Heart right ventricle (tissue), 16 donors: ENCODE results near the gene ADAMTSL5. TPM values are rescaled to one million over a fixed set of nuclear protein-coding genes. Genes with fewer than 3 reads are reported as not detected.

ENCODE experiments used
- ATAC-seq, 8 donors: fragments of 200-7000 bp; cut with Tn5 transposase; one replicate each; pipeline ENCODE4 v1.9.1; 2020; ENCODE audit warnings: mild to moderate bottlenecking in 8 of 8, moderate library complexity in 8 of 8, moderate number of reproducible peaks in 1 of 8
- DNase-seq, 2 donors: peaks; one replicate each; pipeline ENCODE4 v3.0.0-alpha.2; 2020
- H3K27ac ChIP-seq, 10 donors: fragments of 200-600 bp; sonication (generic) in 2 of 10; one replicate each; pipeline versions ENCODE4 v1.5.0 to v1.8.0; 2020 to 2022; ENCODE audit warnings: mild to moderate bottlenecking in 3 of 10
- H3K27me3 ChIP-seq, 7 donors: fragments of 200-600 bp; one replicate each; pipeline ENCODE4 v1.8.0; 2021 to 2022; ENCODE audit warnings: mild to moderate bottlenecking in 2 of 7
- H3K36me3 ChIP-seq, 9 donors: fragments of 200-600 bp; sonication (generic) in 1 of 9; one replicate each; pipeline versions ENCODE4 v1.5.0 to v1.8.0; 2020 to 2022; ENCODE audit warnings: mild to moderate bottlenecking in 2 of 9
- H3K4me1 ChIP-seq, 9 donors: fragments of 200-600 bp; sonication (generic) in 1 of 9; one replicate each; pipeline versions ENCODE4 v1.5.0 to v1.8.0; 2020 to 2022; ENCODE audit warnings: mild to moderate bottlenecking in 4 of 9
- H3K4me3 ChIP-seq, 10 donors: fragments of 200-600 bp; sonication (generic) in 2 of 10; one replicate each; pipeline versions ENCODE4 v1.5.0 to v1.8.0; 2020 to 2022; ENCODE audit warnings: mild to moderate bottlenecking in 7 of 10, moderate library complexity in 2 of 10
- H3K9me3 ChIP-seq, 11 donors: fragments of 200-600 bp in 10 of 11; sonication (generic) in 2 of 11; one replicate each; pipeline versions ENCODE4 v1.5.0 to v1.8.0; 2013 to 2022; ENCODE audit warnings: mild to moderate bottlenecking in 2 of 11, control low read depth in 1 of 11, moderate library complexity in 1 of 11
- CTCF ChIP-seq, 9 donors: fragments of 200-600 bp; sonication (generic) in 2 of 9; IDR thresholded peaks; one replicate each; pipeline versions ENCODE4 v1.5.0 to v1.8.0; 2021 to 2022; ENCODE audit warnings: antibody characterized with exemption in 9 of 9, mild to moderate bottlenecking in 5 of 9, moderate library complexity in 1 of 9
- WGBS, 2 donors: extraction: QIAGEN DNeasy Blood & Tissue Kit; methylation state at CpG; one replicate each; pipeline ENCODE4 v1.1.7; 2013; ENCODE audit warnings: inconsistent platforms in 1 of 2; 5-methylcytosine and 5-hydroxymethylcytosine counted together
- intact Hi-C, 10 donors: fragments of 100-400 bp; cut with DNase I; formaldehyde crosslinking; loops; one replicate each; pipeline versions ENCODE4 v1.11.1 to v1.14.2; 2022
- polyA plus RNA-seq, 2 donors: library from polyadenylated mRNA; stranded (reverse); fragments of 200-250 nt; gene quantifications; one replicate each; pipeline ENCODE4 v1.2.3, GENCODE V29; 2013
- total RNA-seq, 10 donors: library from RNA; stranded (reverse); fragmentation: NEBNext Ultra II Directional in 3 of 10; extraction: Animal tissue kit (Norgen Biotek cat#: 25700) in 3 of 10; gene quantifications; one replicate each; pipeline versions ENCODE4 v1.2.1 to v1.2.4, GENCODE V29; 2021 to 2023
- donor health status: Arrhythmogenic right ventricular cardiomyopathy.
- donor health status: ischemic (EF 13 %, LVEDD 7.1; RV severe dilation, severe dysfunction).
- donor health status: healthy with polysubstance abuse.
- donor health status: DM: no; HTN: yes; CAD: no.
- donor health status: DM: no; HTN: no; CAD: no.
- donor health status: ischemic (EF 25% LVEDD 6.9; RV normal size, moderate dysfunction).
- donor health status: ischemic (EF 25% LVEDD 5.7; RV mildly dilated, moderate dysfunction).
- donor health status: healthy.
- donor health status: DM: yes; HTN: yes; CAD: no.
- donor health status: Ischemic cardiomyopathy.
- donor health status: ischemic (EF 35%, LVEDD 5.7; RV mildly dilated, moderate dysfunction).
- donor health status: nonischemic (EF 11% LVEDD 7.7; RV severe dilation, severe dysfunction).
- donor health status: DM: yes; HTN: yes; CAD: no.
- donor health status: PGD.
- donor health status: ischemic (EF 29% LVEDD 5.4; RV normal size, mild dysfunction).
- donor health status: nonischemic (EF 23%, LVEDD 6.1; RV moderate dilation, normal function).

The ADAMTSL5 gene
- total and polyA plus RNA-seq, 12 donors = 16.7 to 69.4 (median 35.8) TPM

GRCh38 chr19:1558552-1558951 lies 45.7 kb upstream of the ADAMTSL5 start:
- Histone ChIP-seq H3K36me3 (peaks cover 0 to 15% (median 0%) of the 10 kb centered on the region in 9 donors), H3K27ac (no peak overlapping the region), H3K27me3 (no peaks in the 10 kb centered on the region), H3K9me3 (no peaks in the 10 kb centered on the region), H3K4me3 (no peak overlapping the region), H3K4me1 (peaks cover 0 to 14% (median 0%) of the 10 kb centered on the region in 9 donors)
- intact Hi-C loops = no loop called here
- no peak for ATAC-seq
- no peak for DNase-seq
- 78 to 89% methylated on average over 12 of the region's 12 CpGs for WGBS, 2 donors
- TF ChIP-seq CTCF (IDR thresholded peaks at IDR 0.05) = no peak

GRCh38 chr19:1556390-1557070 lies 43.7 kb upstream of the ADAMTSL5 start:
- H3K36me3 ChIP-seq = peaks cover 0 to 15% (median 0%) of the 10 kb centered on the region in 9 donors
- no peak for TF ChIP-seq CTCF (IDR thresholded peaks at IDR 0.05)
- WGBS, 2 donors = 96 to 98% methylated on average over 52 to 66 of the region's 66 CpGs
- ATAC-seq (no peak), DNase-seq (no peak)
- H3K4me1 ChIP-seq = peaks cover 0 to 14% (median 0%) of the 10 kb centered on the region in 9 donors
- no peak overlapping the region for H3K4me3 ChIP-seq
- H3K27ac ChIP-seq = no peak overlapping the region
- H3K9me3 ChIP-seq = no peaks in the 10 kb centered on the region
- intact Hi-C loops = no loop called here
- no peaks in the 10 kb centered on the region for H3K27me3 ChIP-seq

GRCh38 chr19:1555487-1556389 lies 42.9 kb upstream of the ADAMTSL5 start:
- H3K4me1 ChIP-seq = peaks cover 0 to 8% (median 0%) of the 10 kb centered on the region in 9 donors
- no peak for DNase-seq
- peaks cover 0 to 15% (median 0%) of the 10 kb centered on the region in 9 donors for H3K36me3 ChIP-seq
- no peak overlapping the region for H3K4me3 ChIP-seq
- no peak overlapping the region for H3K27ac ChIP-seq
- TF ChIP-seq CTCF (IDR thresholded peaks at IDR 0.05) = no peak
- no peaks in the 10 kb centered on the region for H3K27me3 ChIP-seq
- no peaks in the 10 kb centered on the region for H3K9me3 ChIP-seq
- intact Hi-C loops = no loop called here
- WGBS, 2 donors = 96 to 97% methylated on average over 68 to 121 of the region's 121 CpGs
- ATAC-seq = no peak

- no peak for TF ChIP-seq CTCF (IDR thresholded peaks at IDR 0.05)
- DNase-seq (no peak), ATAC-seq (no peak)
- intact Hi-C loops = no loop called here
- Histone ChIP-seq H3K27me3 (no peaks in the 10 kb centered on the region), H3K27ac (no peak overlapping the region), H3K4me1 (peaks cover 0 to under 1% (median 0%) of the 10 kb centered on the region in 9 donors), H3K9me3 (no peaks in the 10 kb centered on the region), H3K36me3 (peaks cover 0 to 15% (median 0%) of the 10 kb centered on the region in 9 donors), H3K4me3 (no peak overlapping the region)
- WGBS, 2 donors = 92 to 93% methylated on average over 24 of the region's 24 CpGs
Measured at GRCh38 chr19:1554968-1555367, 42.1 kb upstream of the ADAMTSL5 start.
